Measurements from ENCODE around the gene POPDC3. TPM values are rescaled to one million over a fixed set of nuclear protein-coding genes. Genes with fewer than 3 reads are reported as not detected.

Gene POPDC3
- total and polyA plus RNA-seq, 2 of the 13 experiments (the other 11 are each of a cell fraction or from before 2014, with no cell fraction given) = 0.18 to 0.20 TPM

- TF ChIP-seq STAT6 (CRISPR knock-in tag; IDR thresholded peaks at IDR 0.05; ENCODE audit: borderline replicate concordance) = no peak
- TF ChIP-seq ZNF660 (CRISPR knock-in tag; IDR thresholded peaks at IDR 0.05; ENCODE audit: borderline replicate concordance, low read depth) = no peak
These were observed 16.3 kb upstream of the POPDC3 start (continued) for GRCh38 chr6:105196076-105196475.

- ATAC-seq = no peak
- no peak overlapping the region for H3K4me3 ChIP-seq (replicated peaks in 1 of 3; ENCODE audit: insufficient read depth in 1 of 3, low read depth in 2 of 3, low read length in 3 of 3)
- H3K4me2 ChIP-seq (ENCODE audit: low read depth, low read length) = no peak overlapping the region
- no peak overlapping the region for H3K9ac ChIP-seq (ENCODE audit: insufficient read depth, low read depth, low read length)
- in situ Hi-C loops (cut with HindIII; ENCODE audit: extremely low pct_ligation_motif_present, low pct_unique_long_range_greater_than_20kb) = no loop called here
- no peak for DNase-seq (ENCODE audit: low spot score)
- H3K27ac ChIP-seq (ENCODE audit: extremely low read length, insufficient read depth, low read length) = no peak overlapping the region
- WGBS (ENCODE audit: low lambda C conversion rate) = 2% methylated on average over 3 of the region's 3 CpGs
- CTCF ChIA-PET (ENCODE audit: low intra/inter-chr PET ratio, low total read pairs) = no interaction called here
- no peaks in the 10 kb centered on the region; a peak in 1 of 5 replicates for H3K27me3 ChIP-seq (ENCODE audit: control insufficient read depth in 1 of 2, insufficient read depth in 2 of 2, low read length in 2 of 2)
- no TSS peak for BruUV-seq (replicated peaks)
- H4K20me1 ChIP-seq (ENCODE audit: insufficient read depth, low read length) = no peaks in the 10 kb centered on the region
- no peak overlapping the region for H2AFZ ChIP-seq (ENCODE audit: low read length)
- no peaks in the 10 kb centered on the region for H3K9me3 ChIP-seq (ENCODE audit: low read length)
- H3K36me3 ChIP-seq (replicated peaks in 1 of 2; ENCODE audit: control insufficient read depth in 1 of 2, insufficient read depth in 2 of 2, low read length in 2 of 2) = no peaks in the 10 kb centered on the region
- no peaks in the 10 kb centered on the region for H3K79me2 ChIP-seq (ENCODE audit: insufficient read depth, low read length)
- POLR2A ChIA-PET = no interaction called here
- FAIRE-seq = no peak
- H3K4me1 ChIP-seq (ENCODE audit: insufficient read depth, low read length) = no peaks in the 10 kb centered on the region
- intact Hi-C loops (cut with micrococcal nuclease; ENCODE audit: unreplicated experiment) = no loop called here
- TF ChIP-seq ZNF318 (CRISPR knock-in tag; IDR thresholded peaks at IDR 0.05) (no peak), NCOR1 (IDR thresholded peaks at IDR 0.05; ENCODE audit: borderline replicate concordance, low read length) (no peak), ZNF558 (CRISPR knock-in tag; IDR thresholded peaks at IDR 0.05; ENCODE audit: borderline replicate concordance) (no peak), SNAPC5 (CRISPR knock-in tag; IDR thresholded peaks at IDR 0.05; ENCODE audit: borderline replicate concordance) (no peak), ZFYVE20 (CRISPR knock-in tag; IDR thresholded peaks at IDR 0.05; ENCODE audit: borderline replicate concordance, low read depth) (no peak), GPN1 (CRISPR knock-in tag; IDR thresholded peaks at IDR 0.05; ENCODE audit: borderline replicate concordance) (no peak), GPBP1L1 (CRISPR knock-in tag; IDR thresholded peaks at IDR 0.05) (no peak), ZNF550 (CRISPR knock-in tag; IDR thresholded peaks at IDR 0.05; ENCODE audit: borderline replicate concordance) (no peak)
These were observed 14.8 kb upstream of the POPDC3 start for GRCh38 chr6:105194591-105194990.
